AG09309 (cell line): ENCODE measurements around the gene LMNTD2.

ENCODE experiments used
- DNase-seq: peaks from one replicate; pipeline ENCODE4 v3.0.0-alpha.2; 2010; ENCODE audit warnings: low read depth
- H3K4me3 ChIP-seq: 2 replicates; pipeline ENCODE4 v1.5.1; 2011; ENCODE audit warnings: mild to moderate bottlenecking, low read depth, low read length, moderate library complexity; ENCODE audit not compliant: control insufficient read depth
- TF ChIP-seq, protein P1 (sequence below): IDR thresholded peaks from 2 replicates; pipeline ENCODE4 v1.5.1; 2011; ENCODE audit warnings: mild to moderate bottlenecking, low read depth, low read length, inconsistent platforms; ENCODE audit not compliant: insufficient read depth, control insufficient read depth; ENCODE audit errors: missing control alignments

Gene LMNTD2

DNA sequence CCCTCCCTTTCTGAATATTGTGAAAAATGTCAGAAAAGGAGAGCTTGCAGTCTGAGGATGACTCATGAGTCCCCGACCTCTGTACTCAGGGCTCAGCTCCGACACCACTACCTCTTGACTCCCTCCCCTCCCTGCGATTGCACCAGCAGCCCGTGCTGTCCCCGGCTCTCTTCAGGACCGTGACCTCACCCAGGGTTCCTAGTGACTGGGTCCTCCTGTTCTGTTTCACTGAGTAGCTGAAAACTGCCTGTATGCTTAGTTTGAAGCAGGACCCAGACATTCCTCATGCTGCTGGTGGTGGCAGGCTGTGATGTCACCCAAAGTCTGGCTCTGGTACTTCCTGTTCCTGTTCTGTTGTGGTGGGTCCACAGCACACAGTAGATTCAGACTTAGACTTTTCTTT is 27.4 kb upstream of the LMNTD2 start:
- no peak overlapping the region for H3K4me3 ChIP-seq
- DNase-seq, result no peak
- TF ChIP-seq, protein P1, sequence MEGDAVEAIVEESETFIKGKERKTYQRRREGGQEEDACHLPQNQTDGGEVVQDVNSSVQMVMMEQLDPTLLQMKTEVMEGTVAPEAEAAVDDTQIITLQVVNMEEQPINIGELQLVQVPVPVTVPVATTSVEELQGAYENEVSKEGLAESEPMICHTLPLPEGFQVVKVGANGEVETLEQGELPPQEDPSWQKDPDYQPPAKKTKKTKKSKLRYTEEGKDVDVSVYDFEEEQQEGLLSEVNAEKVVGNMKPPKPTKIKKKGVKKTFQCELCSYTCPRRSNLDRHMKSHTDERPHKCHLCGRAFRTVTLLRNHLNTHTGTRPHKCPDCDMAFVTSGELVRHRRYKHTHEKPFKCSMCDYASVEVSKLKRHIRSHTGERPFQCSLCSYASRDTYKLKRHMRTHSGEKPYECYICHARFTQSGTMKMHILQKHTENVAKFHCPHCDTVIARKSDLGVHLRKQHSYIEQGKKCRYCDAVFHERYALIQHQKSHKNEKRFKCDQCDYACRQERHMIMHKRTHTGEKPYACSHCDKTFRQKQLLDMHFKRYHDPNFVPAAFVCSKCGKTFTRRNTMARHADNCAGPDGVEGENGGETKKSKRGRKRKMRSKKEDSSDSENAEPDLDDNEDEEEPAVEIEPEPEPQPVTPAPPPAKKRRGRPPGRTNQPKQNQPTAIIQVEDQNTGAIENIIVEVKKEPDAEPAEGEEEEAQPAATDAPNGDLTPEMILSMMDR, result no peak

DNA sequence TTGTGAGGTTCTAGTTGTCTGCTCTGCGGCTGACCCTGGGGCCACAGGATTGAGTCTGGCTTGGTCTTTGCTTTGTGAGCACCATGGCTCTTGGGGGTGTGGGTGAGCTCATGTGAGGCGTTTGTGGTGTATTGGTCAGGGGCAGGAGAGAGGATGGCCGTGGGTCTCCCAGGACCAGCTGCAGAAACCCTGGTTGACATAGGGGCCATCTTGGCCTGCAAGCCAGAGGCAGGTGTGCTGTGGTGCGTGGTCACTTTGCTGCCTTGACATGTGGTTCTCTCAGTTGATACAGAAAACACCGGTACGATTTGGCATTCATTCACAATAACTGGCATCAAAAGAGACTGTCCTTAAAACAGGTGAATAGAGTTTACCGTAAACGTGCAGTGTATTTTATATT is 27.0 kb upstream of the LMNTD2 start:
- no peak overlapping the region for H3K4me3 ChIP-seq
- DNase-seq, result no peak
- TF ChIP-seq, protein P1, result no peak

DNA sequence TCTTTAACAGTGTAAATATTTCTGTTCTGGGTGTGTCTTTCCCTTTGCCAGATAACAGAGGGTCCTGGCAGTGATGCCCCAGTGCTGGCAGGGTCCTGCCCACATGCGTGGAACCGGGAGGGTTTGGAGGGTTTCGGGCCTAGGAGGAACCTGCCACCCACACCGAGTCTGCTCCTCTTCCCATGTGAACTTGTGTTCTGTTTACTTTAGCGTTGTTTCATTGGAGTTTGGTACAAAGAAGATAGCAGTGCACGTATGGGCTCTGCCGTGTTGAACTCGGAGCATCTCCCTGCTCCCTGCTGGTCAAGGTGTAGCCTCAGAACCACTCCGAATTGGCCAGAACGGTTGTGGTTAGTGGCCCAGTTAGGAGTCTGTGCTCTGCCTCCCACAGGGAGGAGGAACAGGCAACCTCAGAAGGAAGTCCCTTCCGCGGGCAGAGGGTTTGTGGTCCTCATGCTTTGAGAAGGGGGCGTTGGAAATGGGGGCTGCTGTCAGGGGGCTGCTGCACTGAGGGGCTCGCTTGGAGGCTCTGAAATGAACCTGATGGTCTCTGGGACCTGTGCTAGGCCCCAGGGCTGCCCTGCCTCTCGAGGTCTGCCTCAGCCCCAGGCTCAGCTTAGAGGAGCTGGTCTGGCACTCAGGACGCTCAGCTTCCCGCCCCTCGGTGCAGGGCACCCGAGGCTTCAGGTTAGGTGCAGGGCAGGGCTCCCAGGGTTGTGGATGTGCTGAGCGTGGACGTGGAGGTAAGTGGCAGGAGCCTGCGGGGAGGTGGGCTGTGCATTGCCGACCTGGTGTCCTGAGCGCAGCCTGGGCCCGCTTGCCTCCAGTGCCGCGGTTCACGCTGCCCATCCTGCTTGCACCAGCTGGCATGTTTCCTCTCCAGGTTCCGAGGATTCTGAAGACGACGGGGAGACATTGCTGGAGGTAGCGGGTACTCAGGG is 26.1 kb upstream of the LMNTD2 start:
- H3K4me3 ChIP-seq, result no peak overlapping the region
- TF ChIP-seq, protein P1, result no peak
- DNase-seq, result no peak

DNA sequence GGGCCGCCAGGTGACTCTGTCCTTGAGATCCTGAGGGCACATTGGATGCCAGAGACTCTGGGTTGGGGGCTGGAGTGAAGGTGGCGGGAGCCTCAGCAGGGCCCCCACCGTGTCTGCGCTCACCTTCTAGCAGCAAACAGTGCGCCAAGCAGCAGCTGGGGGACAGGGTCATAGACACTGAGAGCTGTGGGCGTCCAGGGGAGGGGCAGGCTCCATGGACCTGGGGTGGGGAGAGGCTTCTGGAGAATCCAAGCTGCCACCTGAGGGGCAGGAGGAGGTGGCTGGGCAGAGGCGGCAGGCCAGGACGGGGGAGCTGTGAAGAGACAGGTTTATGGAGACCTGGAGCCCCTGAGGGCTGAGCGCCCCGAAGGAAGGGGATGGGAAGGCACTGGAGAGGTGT is 23.7 kb upstream of the LMNTD2 start:
- DNase-seq, result no peak
- no peak overlapping the region for H3K4me3 ChIP-seq
- TF ChIP-seq, protein P1, result no peak

DNA sequence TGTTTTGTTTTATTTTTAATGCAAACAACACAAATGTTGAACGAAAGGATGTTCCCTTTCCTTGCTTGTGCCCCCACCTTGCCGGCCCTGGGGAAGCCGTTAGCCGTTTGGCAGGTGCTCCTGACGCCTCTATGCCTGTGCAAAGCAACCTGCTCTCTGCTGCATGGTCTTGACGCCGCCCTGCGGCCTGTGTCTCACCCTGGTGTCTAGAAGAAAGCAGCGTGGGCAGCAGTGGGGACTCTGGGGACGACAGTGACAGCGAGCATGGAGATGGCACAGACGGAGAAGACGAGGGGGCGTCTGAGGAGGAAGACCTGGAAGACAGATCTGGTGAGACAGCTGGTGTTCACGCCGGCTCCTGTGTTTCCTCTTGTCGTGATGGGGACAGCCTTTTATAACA is 21.2 kb upstream of the LMNTD2 start:
- TF ChIP-seq, protein P1, result no peak
- DNase-seq, result no peak
- H3K4me3 ChIP-seq, result no peak overlapping the region

- TF ChIP-seq, protein P1, result no peak
- DNase-seq, result no peak
- H3K4me3 ChIP-seq, result no peak overlapping the region
Observed at GRCh38 chr11:581342-581741, 20.8 kb upstream of the LMNTD2 start.
